Tibial nerve (tissue), 4 donors: ENCODE data around the gene TCEAL9. TPM values are rescaled to one million over a fixed set of nuclear protein-coding genes. Genes with fewer than 3 reads are reported as not detected.
"Not testable (repeated sequence)": the region's sequence is repeated elsewhere in the genome, so short reads cannot be mapped to it uniquely, and the experiment has no call there.

Experiments
- DNase-seq, 2 donors: peaks; one replicate each; pipeline ENCODE4 v3.0.0-alpha.2; 2019; ENCODE audit warnings: low spot score in 2 of 2
- H3K27ac ChIP-seq, 4 donors: fragments of 200-600 bp; sonication (generic) in 3 of 4; one replicate each; pipeline ENCODE4 v1.5.1; 2017 to 2019; ENCODE audit warnings: mild to moderate bottlenecking in 1 of 4
- H3K27me3 ChIP-seq, 2 donors: fragments of 200-600 bp; sonication (generic) in 1 of 2; one replicate each; pipeline versions ENCODE4 v1.5.1 to v1.6.0; 2017 to 2019
- H3K36me3 ChIP-seq, 3 donors: fragments of 200-600 bp; sonication (generic); one replicate each; pipeline ENCODE4 v1.5.1; 2018 to 2019
- H3K4me1 ChIP-seq, 4 donors: fragments of 200-600 bp; sonication (generic) in 3 of 4; one replicate each; pipeline ENCODE4 v1.5.1; 2017 to 2019
- H3K4me3 ChIP-seq, 4 donors: fragments of 200-600 bp; sonication (generic) in 3 of 4; one replicate each; pipeline ENCODE4 v1.5.1; 2017 to 2019; ENCODE audit warnings: mild to moderate bottlenecking in 1 of 4, moderate library complexity in 1 of 4
- H3K9me3 ChIP-seq, 4 donors: fragments of 200-600 bp; sonication (generic) in 3 of 4; one replicate each; pipeline ENCODE4 v1.5.1; 2017 to 2019
- CTCF ChIP-seq, 5 experiments: fragments of 200-600 bp in 3 of 5; fragments of 450-650 bp in 2 of 5; sonication (generic) in 3 of 5; IDR thresholded peaks; one replicate each; pipeline ENCODE4 v1.5.1; 2016 to 2019; ENCODE audit warnings: antibody characterized with exemption in 5 of 5, mild to moderate bottlenecking in 3 of 5, moderate library complexity in 2 of 5
- EP300 ChIP-seq, 2 donors: sonication (generic); formaldehyde crosslinking; IDR thresholded peaks; one replicate each; pipeline ENCODE4 v1.6.1; 2017; ENCODE audit warnings: antibody characterized with exemption in 2 of 2, mild to moderate bottlenecking in 1 of 2
- POLR2A ChIP-seq, 2 donors: fragments of 450-650 bp; IDR thresholded peaks; one replicate each; pipeline ENCODE4 v1.6.1; 2017; ENCODE audit warnings: antibody characterized with exemption in 2 of 2, mild to moderate bottlenecking in 2 of 2, moderate library complexity in 2 of 2
- WGBS, 2 donors: methylation state at CpG; one replicate each; pipeline ENCODE4 v1.1.5; 2018; 5-methylcytosine and 5-hydroxymethylcytosine counted together
- total RNA-seq, 4 donors: library from RNA; depleted of rRNA; stranded (reverse); fragments of >200 nt; gene quantifications; one replicate each; pipeline ENCODE4 v1.1.0, GENCODE V29; 2016

Gene TCEAL9
- total RNA-seq, 4 donors from 2014 or later = 49.2 to 114 (median 55.4) TPM

- peak overlapping the region; percentile 81 to 97 (median 94) for H3K27ac ChIP-seq
- no peaks in the 10 kb centered on the region for H3K9me3 ChIP-seq
- DNase-seq = peak in 1 of 2 donors; percentile 16
- 2 to 20% methylated on average over 13 of the region's 13 CpGs for WGBS, 2 donors
- H3K36me3 ChIP-seq = no peaks in the 10 kb centered on the region
- H3K4me3 ChIP-seq = peak overlapping the region; percentile 54 to 69 (median 60)
- H3K4me1 ChIP-seq = no peaks in the 10 kb centered on the region
- H3K27me3 ChIP-seq = peaks cover 0 to 12% of the 10 kb centered on the region in 2 donors
- TF ChIP-seq EP300 (IDR thresholded peaks at IDR 0.05) (no peak), POLR2A (IDR thresholded peaks at IDR 0.05) (no peak), CTCF (IDR thresholded peaks at IDR 0.05) (no peak)
Observed at GRCh38 chrX:103356858-103357257, 552 bp downstream of the TCEAL9 start.

DNA sequence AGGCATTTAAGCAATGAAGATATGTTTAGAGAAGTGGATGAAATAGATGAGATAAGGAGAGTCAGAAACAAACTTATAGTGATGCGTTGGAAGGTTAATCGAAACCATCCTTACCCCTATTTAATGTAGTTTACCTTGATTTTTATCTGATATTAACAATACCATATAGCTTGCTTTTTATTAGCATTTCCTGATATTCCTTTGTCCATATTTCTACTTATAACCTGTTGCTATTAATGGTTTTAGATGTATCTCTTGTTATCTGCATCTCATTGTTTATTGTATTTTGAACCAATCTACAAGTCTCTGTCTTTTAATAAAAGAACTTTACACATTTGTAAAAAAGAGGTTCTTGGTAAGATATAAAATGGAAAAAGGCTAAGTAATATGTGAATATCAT, 1.6 kb downstream of the TCEAL9 start:
- Histone ChIP-seq H3K4me1 (no peaks in the 10 kb centered on the region), H3K9me3 (no peaks in the 10 kb centered on the region), H3K27me3 (peaks cover 0 to 12% of the 10 kb centered on the region in 2 donors), H3K27ac (peak overlapping the region in 3 of 4 donors; percentile 81 to 97 (median 92)), H3K36me3 (no peaks in the 10 kb centered on the region), H3K4me3 (peak overlapping the region in 1 of 4 donors; percentile 69)
- DNase-seq = no peak
- 89 to 93% methylated on average over 2 of the region's 2 CpGs for WGBS, 2 donors
- TF ChIP-seq POLR2A (IDR thresholded peaks at IDR 0.05) (no peak), EP300 (IDR thresholded peaks at IDR 0.05) (no peak), CTCF (IDR thresholded peaks at IDR 0.05) (no peak)

DNA sequence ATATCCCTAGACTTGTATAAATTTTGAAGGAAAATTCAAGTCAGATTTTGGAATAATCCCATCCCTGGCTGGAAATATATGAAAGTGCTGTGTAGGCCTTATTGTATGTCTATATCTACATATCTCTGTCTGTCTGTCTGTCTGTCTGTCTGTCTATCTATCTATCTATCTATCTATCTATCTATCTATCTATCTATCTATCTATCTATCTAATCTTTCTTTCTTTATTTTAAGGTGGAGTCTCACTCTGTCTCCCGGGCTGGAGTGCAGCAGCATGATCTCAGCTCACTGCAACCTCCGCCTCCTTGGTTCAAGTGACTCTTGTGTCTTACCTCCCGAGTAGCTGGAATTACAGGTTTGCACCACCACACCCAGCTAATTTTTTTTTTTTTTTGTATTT, 3.3 kb downstream of the TCEAL9 start:
- H3K9me3 ChIP-seq, H3K36me3 ChIP-seq, H3K4me1 ChIP-seq, H3K4me3 ChIP-seq, H3K27ac ChIP-seq, DNase-seq: not testable (repeated sequence)
- peaks cover 0 to 12% of the 10 kb centered on the region in 2 donors for H3K27me3 ChIP-seq
- 88 to 89% methylated on average over 3 of the region's 3 CpGs for WGBS, 2 donors

GRCh38 chrX:103360092-103360491, 3.8 kb downstream of the TCEAL9 start:
- no peak overlapping the region for H3K4me3 ChIP-seq
- H3K4me1 ChIP-seq = no peaks in the 10 kb centered on the region
- H3K27me3 ChIP-seq = peaks cover 0 to 12% of the 10 kb centered on the region in 2 donors
- WGBS, 2 donors = 81 to 90% methylated on average over 2 of the region's 2 CpGs
- H3K27ac ChIP-seq = no peak overlapping the region
- no peak for TF ChIP-seq POLR2A (IDR thresholded peaks at IDR 0.05)
- no peak for TF ChIP-seq CTCF (IDR thresholded peaks at IDR 0.05)
- TF ChIP-seq EP300 (IDR thresholded peaks at IDR 0.05) = no peak
- H3K36me3 ChIP-seq = no peaks in the 10 kb centered on the region
- no peak for DNase-seq
- H3K9me3 ChIP-seq = no peaks in the 10 kb centered on the region

DNA sequence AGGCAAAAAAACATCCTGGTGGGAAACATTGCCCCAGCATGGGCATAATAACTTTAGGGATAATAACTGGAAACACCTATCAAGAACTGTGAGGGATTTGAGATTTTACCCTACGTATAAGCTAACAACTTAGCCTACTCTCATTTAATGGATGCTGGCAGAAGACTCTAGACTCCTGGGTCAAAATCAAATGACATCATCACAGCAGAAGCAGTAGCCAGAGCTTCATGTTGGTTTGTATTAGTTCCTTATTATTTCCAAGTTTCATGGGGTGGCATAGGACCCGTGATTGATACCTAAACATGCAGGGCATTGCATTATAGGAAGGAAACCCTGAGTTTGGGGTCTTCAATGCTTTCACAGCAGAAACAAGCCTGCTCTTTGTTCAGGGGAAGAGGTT, 4.6 kb downstream of the TCEAL9 start:
- no peak overlapping the region for H3K27ac ChIP-seq
- no peak for DNase-seq
- no peaks in the 10 kb centered on the region for H3K36me3 ChIP-seq
- peaks cover 0 to 12% of the 10 kb centered on the region in 2 donors for H3K27me3 ChIP-seq
- TF ChIP-seq EP300 (IDR thresholded peaks at IDR 0.05) (no peak), CTCF (IDR thresholded peaks at IDR 0.05) (no peak), POLR2A (IDR thresholded peaks at IDR 0.05) (no peak)
- no peaks in the 10 kb centered on the region for H3K4me1 ChIP-seq
- no peak overlapping the region for H3K4me3 ChIP-seq
- H3K9me3 ChIP-seq = no peaks in the 10 kb centered on the region
- WGBS, 2 donors = 49 to 56% methylated on average over 2 of the region's 2 CpGs

- Histone ChIP-seq H3K36me3 (no peaks in the 10 kb centered on the region), H3K4me3 (no peak overlapping the region), H3K4me1 (no peaks in the 10 kb centered on the region), H3K27ac (no peak overlapping the region), H3K9me3 (no peaks in the 10 kb centered on the region), H3K27me3 (peaks cover 0 to 7% of the 10 kb centered on the region in 2 donors)
- DNase-seq = no peak
- WGBS, 2 donors = 20 to 44% methylated on average over 1 of the region's 1 CpG
- no peak for TF ChIP-seq POLR2A (IDR thresholded peaks at IDR 0.05)
- no peak for TF ChIP-seq EP300 (IDR thresholded peaks at IDR 0.05)
- TF ChIP-seq CTCF (IDR thresholded peaks at IDR 0.05) = no peak
Observed at GRCh38 chrX:103361798-103362197, 5.5 kb downstream of the TCEAL9 start.
